Neuronal stem cell (in vitro differentiated cells): ENCODE data around the gene TAS1R3.

Source experiments
- DNase-seq: peaks from one replicate; pipeline ENCODE4 v3.0.0-alpha.2; 2013; ENCODE audit warnings: low spot score
- H2AFZ ChIP-seq: one replicate; pipeline ENCODE4 v1.6.1; 2013; ENCODE audit warnings: mild to moderate bottlenecking, low read length, inconsistent platforms
- H2AK5ac ChIP-seq: 2 replicates; pipeline ENCODE4 v1.6.1; 2013; ENCODE audit warnings: low read depth, mild to moderate bottlenecking, inconsistent platforms, low read length, moderate library complexity, mixed read lengths
- H2BK120ac ChIP-seq: 2 replicates; pipeline ENCODE4 v1.6.1; 2013; ENCODE audit warnings: low read depth, mild to moderate bottlenecking, inconsistent platforms, low read length, moderate library complexity, mixed read lengths
- H2BK12ac ChIP-seq: one replicate; pipeline ENCODE4 v1.6.1; 2013; ENCODE audit warnings: low read length, inconsistent platforms
- H2BK15ac ChIP-seq: 2 replicates; pipeline ENCODE4 v1.6.1; 2013; ENCODE audit warnings: mild to moderate bottlenecking, low read length, inconsistent platforms, mixed read lengths
- H2BK5ac ChIP-seq: one replicate; pipeline ENCODE4 v1.6.1; 2013; ENCODE audit warnings: inconsistent platforms, mild to moderate bottlenecking, low read length, moderate library complexity
- H3K14ac ChIP-seq: one replicate; pipeline ENCODE4 v1.6.1; 2013; ENCODE audit warnings: low read length, inconsistent platforms
- H3K18ac ChIP-seq: 2 replicates; pipeline ENCODE4 v1.6.1; 2013; ENCODE audit warnings: low read length, inconsistent platforms
- H3K23ac ChIP-seq: 2 replicates; pipeline ENCODE4 v1.6.1; 2013; ENCODE audit warnings: low read depth, mild to moderate bottlenecking, mixed read lengths, low read length, inconsistent platforms; ENCODE audit not compliant: poor library complexity
- H3K27ac ChIP-seq: replicated peaks from 3 replicates; pipeline ENCODE4 v1.5.1; 2013; ENCODE audit warnings: low read length, inconsistent platforms
- H3K27me3 ChIP-seq, 3 experiments: 2 replicates each; pipeline ENCODE4 v1.6.1; 2013; ENCODE audit warnings: low read length in 3 of 3, mild to moderate bottlenecking in 2 of 3, inconsistent platforms in 1 of 3, low read depth in 1 of 3, mixed read lengths in 1 of 3, moderate library complexity in 1 of 3; ENCODE audit not compliant: control insufficient read depth in 3 of 3, insufficient read depth in 3 of 3
- H3K36me3 ChIP-seq, 2 donors: replicated peaks in 1 of 2; 2 replicates each; pipeline ENCODE4 v1.6.1; 2013; ENCODE audit warnings: low read length in 2 of 2; ENCODE audit not compliant: control insufficient read depth in 2 of 2, insufficient read depth in 2 of 2
- H3K4ac ChIP-seq: 2 replicates; pipeline ENCODE4 v1.6.1; 2013; ENCODE audit warnings: inconsistent platforms, mild to moderate bottlenecking, low read length, moderate library complexity
- H3K4me1 ChIP-seq, 2 donors: 1 replicate in 1 of 2; 2 replicates in 1 of 2; pipeline ENCODE4 v1.6.1; 2013; ENCODE audit warnings: low read length in 2 of 2, low read depth in 1 of 2; ENCODE audit not compliant: control insufficient read depth in 2 of 2, insufficient read depth in 1 of 2
- H3K4me2 ChIP-seq: one replicate; pipeline ENCODE4 v1.6.1; 2013; ENCODE audit warnings: mild to moderate bottlenecking, low read length, inconsistent platforms; ENCODE audit not compliant: insufficient read depth, poor library complexity, severe bottlenecking
- H3K4me3 ChIP-seq, 2 donors: 2 replicates each; pipeline ENCODE4 v1.5.1; 2013; ENCODE audit warnings: low read length in 2 of 2, mild to moderate bottlenecking in 2 of 2, inconsistent platforms in 1 of 2, moderate library complexity in 1 of 2
- H3K79me1 ChIP-seq: one replicate; pipeline ENCODE4 v1.6.1; 2013; ENCODE audit warnings: low read depth, mild to moderate bottlenecking, inconsistent platforms, low read length, moderate library complexity
- H3K9ac ChIP-seq: one replicate; pipeline ENCODE4 v1.6.1; 2013; ENCODE audit warnings: mild to moderate bottlenecking, low read depth, low read length, inconsistent platforms; ENCODE audit not compliant: poor library complexity
- H3K9me3 ChIP-seq, 2 donors: replicated peaks in 1 of 2; 2 replicates each; pipeline versions ENCODE3 to v1.6.1; 2013; ENCODE audit warnings: low read length in 2 of 2, mild to moderate bottlenecking in 2 of 2, inconsistent platforms in 1 of 2, low read depth in 1 of 2, mixed read lengths in 1 of 2, moderate library complexity in 1 of 2; ENCODE audit not compliant: control insufficient read depth in 2 of 2, insufficient read depth in 1 of 2
- H4K8ac ChIP-seq: one replicate; pipeline ENCODE4 v1.6.1; 2013; ENCODE audit warnings: low read depth, mild to moderate bottlenecking, inconsistent platforms, low read length, moderate library complexity
- H4K91ac ChIP-seq: one replicate; pipeline ENCODE4 v1.6.1; 2013; ENCODE audit warnings: low read length, low read depth, mild to moderate bottlenecking, inconsistent platforms; ENCODE audit not compliant: poor library complexity
- WGBS, 2 donors: extraction: QIAGEN DNeasy Blood & Tissue Kit; methylation state at CpG; one replicate each; pipeline ENCODE4 v1.1.7; 2013; ENCODE audit warnings: missing lambda C conversion rate in 2 of 2, mixed read lengths in 1 of 2; ENCODE audit not compliant: insufficient read length in 2 of 2, insufficient replicate concordance in 1 of 2; ENCODE audit errors: extremely low coverage in 2 of 2; 5-methylcytosine and 5-hydroxymethylcytosine counted together

The TAS1R3 gene

GRCh38 chr1:1360506-1361169 lies 29.6 kb downstream of the TAS1R3 start:
- Histone ChIP-seq H3K4me3 (no peak overlapping the region), H3K4me1 (peaks cover 43 to 54% of the 10 kb centered on the region in 2 donors), H2BK120ac (no peak overlapping the region), H3K36me3 (no peaks in the 10 kb centered on the region), H2BK15ac (peak overlapping the region; percentile 94), H2BK5ac (peak overlapping the region; percentile 70), H3K18ac (peak overlapping the region; percentile 83), H4K8ac (peak overlapping the region; percentile 94), H3K4ac (peak overlapping the region; percentile 2), H2AFZ (no peak overlapping the region), H4K91ac (peak overlapping the region; percentile 31), H3K4me2 (peak overlapping the region; percentile 15), H3K14ac (peak overlapping the region; percentile 28), H3K27ac (peak overlapping the region; percentile 88), H3K23ac (peak overlapping the region; percentile 70), H3K27me3 (no peaks in the 10 kb centered on the region), H3K9ac (peak overlapping the region; percentile 80), H2AK5ac (peak overlapping the region; percentile 94), H2BK12ac (peak overlapping the region; percentile 99), H3K9me3 (no peaks in the 10 kb centered on the region), H3K79me1 (peaks cover 3% of the 10 kb centered on the region)
- no CpG with 5 or more reads among the region's 20 CpGs for WGBS, 2 donors
- no peak for DNase-seq

GRCh38 chr1:1361233-1361981 lies 30.3 kb downstream of the TAS1R3 start:
- Histone ChIP-seq H3K4me3 (no peak overlapping the region), H3K27me3 (no peaks in the 10 kb centered on the region), H3K79me1 (peaks cover 3% of the 10 kb centered on the region), H3K4ac (no peak overlapping the region), H3K23ac (peak overlapping the region; percentile 70), H2BK120ac (no peak overlapping the region), H2BK15ac (peak overlapping the region; percentile 94), H3K4me1 (peaks cover 43 to 54% of the 10 kb centered on the region in 2 donors), H3K18ac (peak overlapping the region; percentile 83), H2AFZ (no peak overlapping the region), H2BK5ac (peak overlapping the region; percentile 26), H3K27ac (peak overlapping the region; percentile 88), H2AK5ac (peak overlapping the region; percentile 63), H3K4me2 (no peak overlapping the region), H3K14ac (peak overlapping the region; percentile 28), H4K91ac (peak overlapping the region; percentile 74), H4K8ac (no peak overlapping the region), H2BK12ac (peak overlapping the region; percentile 99), H3K36me3 (no peaks in the 10 kb centered on the region), H3K9ac (peak overlapping the region; percentile 80), H3K9me3 (peaks cover 5% of the 10 kb centered on the region in 2 donors)
- DNase-seq, result no peak
- WGBS, 2 donors, result no CpG with 5 or more reads among the region's 35 CpGs

GRCh38 chr1:1361982-1362423 lies 30.9 kb downstream of the TAS1R3 start:
- Histone ChIP-seq H3K27me3 (no peaks in the 10 kb centered on the region), H3K4me1 (peaks cover 39 to 49% of the 10 kb centered on the region in 2 donors), H3K23ac (no peak overlapping the region), H3K9ac (no peak overlapping the region), H2AK5ac (no peak overlapping the region), H3K14ac (no peak overlapping the region), H3K18ac (no peak overlapping the region), H2BK5ac (no peak overlapping the region), H2AFZ (peak overlapping the region; percentile 42), H2BK15ac (no peak overlapping the region), H3K4ac (no peak overlapping the region), H3K4me2 (no peak overlapping the region), H2BK12ac (no peak overlapping the region), H3K27ac (no peak overlapping the region), H3K9me3 (peaks cover 5 to 11% of the 10 kb centered on the region in 2 donors), H3K4me3 (no peak overlapping the region), H2BK120ac (no peak overlapping the region), H4K91ac (no peak overlapping the region), H3K79me1 (no peaks in the 10 kb centered on the region), H4K8ac (no peak overlapping the region), H3K36me3 (no peaks in the 10 kb centered on the region)
- DNase-seq, result no peak
- WGBS, 2 donors, result no CpG with 5 or more reads among the region's 13 CpGs

- Histone ChIP-seq H3K18ac (peak overlapping the region; percentile 82), H3K9ac (no peak overlapping the region), H3K36me3 (no peaks in the 10 kb centered on the region), H4K91ac (no peak overlapping the region), H2BK12ac (no peak overlapping the region), H3K4me2 (no peak overlapping the region), H3K23ac (no peak overlapping the region), H2AFZ (no peak overlapping the region), H2BK15ac (no peak overlapping the region), H2AK5ac (peak overlapping the region; percentile 36), H3K4me1 (peaks cover 21 to 27% of the 10 kb centered on the region in 2 donors), H2BK5ac (no peak overlapping the region), H3K27ac (no peak overlapping the region), H4K8ac (no peak overlapping the region), H3K4ac (no peak overlapping the region), H3K27me3 (peaks cover 0 to 2% (median 0%) of the 10 kb centered on the region in 3 experiments), H3K79me1 (no peaks in the 10 kb centered on the region), H3K14ac (no peak overlapping the region), H3K4me3 (peak overlapping the region in 1 of 2 donors; percentile 11), H3K9me3 (peaks cover 5 to 14% of the 10 kb centered on the region in 2 donors), H2BK120ac (no peak overlapping the region)
- DNase-seq, result no peak
- no CpG with 5 or more reads among the region's 14 CpGs for WGBS, 2 donors
Observed at GRCh38 chr1:1364266-1364665, 33.2 kb downstream of the TAS1R3 start.
